ENCODE data around the gene PRCC. TPM values are rescaled to one million over a fixed set of nuclear protein-coding genes. Genes with fewer than 3 reads are reported as not detected.
A peak's percentile ranks its signal among the peaks of the same experiment; 100 is the strongest.

The PRCC gene
- total and polyA plus RNA-seq, 10 donors, result 39.1 to 64.6 (median 55.7) TPM

GRCh38 chr1:156785458-156785857 is 18.1 kb downstream of the PRCC start:
- H3K4me3 ChIP-seq, result no peak overlapping the region
- H3K4me1 ChIP-seq, result peaks cover 0 to 49% (median 11%) of the 10 kb centered on the region in 6 donors
- H3K36me3 ChIP-seq, result peaks cover 4 to 100% (median 52%) of the 10 kb centered on the region in 6 donors
- no peaks in the 10 kb centered on the region for H3K27me3 ChIP-seq (replicated peaks in 1 of 7)
- 66 to 79% (median 73%) methylated on average over 6 of the region's 6 CpGs for WGBS, 5 donors
- TF ChIP-seq POLR2AphosphoS5 (IDR thresholded peaks at IDR 0.05), result no peak
- TF ChIP-seq, protein P1, sequence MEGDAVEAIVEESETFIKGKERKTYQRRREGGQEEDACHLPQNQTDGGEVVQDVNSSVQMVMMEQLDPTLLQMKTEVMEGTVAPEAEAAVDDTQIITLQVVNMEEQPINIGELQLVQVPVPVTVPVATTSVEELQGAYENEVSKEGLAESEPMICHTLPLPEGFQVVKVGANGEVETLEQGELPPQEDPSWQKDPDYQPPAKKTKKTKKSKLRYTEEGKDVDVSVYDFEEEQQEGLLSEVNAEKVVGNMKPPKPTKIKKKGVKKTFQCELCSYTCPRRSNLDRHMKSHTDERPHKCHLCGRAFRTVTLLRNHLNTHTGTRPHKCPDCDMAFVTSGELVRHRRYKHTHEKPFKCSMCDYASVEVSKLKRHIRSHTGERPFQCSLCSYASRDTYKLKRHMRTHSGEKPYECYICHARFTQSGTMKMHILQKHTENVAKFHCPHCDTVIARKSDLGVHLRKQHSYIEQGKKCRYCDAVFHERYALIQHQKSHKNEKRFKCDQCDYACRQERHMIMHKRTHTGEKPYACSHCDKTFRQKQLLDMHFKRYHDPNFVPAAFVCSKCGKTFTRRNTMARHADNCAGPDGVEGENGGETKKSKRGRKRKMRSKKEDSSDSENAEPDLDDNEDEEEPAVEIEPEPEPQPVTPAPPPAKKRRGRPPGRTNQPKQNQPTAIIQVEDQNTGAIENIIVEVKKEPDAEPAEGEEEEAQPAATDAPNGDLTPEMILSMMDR (IDR thresholded peaks at IDR 0.05 in 8 of 11, conservative IDR thresholded peaks at IDR 0.05 in 3 of 11), result no peak
- H3K9me3 ChIP-seq, result no peaks in the 10 kb centered on the region
- intact Hi-C loops (cut with DNase I; ENCODE audit: low total_unique reads), result no loop called here
- no peak overlapping the region for H3K27ac ChIP-seq
- DNase-seq, result no peak

GRCh38 chr1:156786640-156787039 is 19.3 kb downstream of the PRCC start:
- no peak for DNase-seq
- Histone ChIP-seq H3K9me3 (no peaks in the 10 kb centered on the region), H3K36me3 (peaks cover 4 to 100% (median 62%) of the 10 kb centered on the region in 6 donors), H3K4me1 (peaks cover 0 to 37% (median 6%) of the 10 kb centered on the region in 6 donors), H3K27me3 (replicated peaks in 1 of 7) (no peaks in the 10 kb centered on the region), H3K27ac (no peak overlapping the region), H3K4me3 (no peak overlapping the region)
- TF ChIP-seq POLR2AphosphoS5 (IDR thresholded peaks at IDR 0.05), result peak in 1 of 3 donors; percentile 20
- no peak for TF ChIP-seq POLR2A (IDR thresholded peaks at IDR 0.05)
- TF ChIP-seq, protein P1 (IDR thresholded peaks at IDR 0.05 in 8 of 11, conservative IDR thresholded peaks at IDR 0.05 in 3 of 11), result no peak
- intact Hi-C loops (cut with DNase I; ENCODE audit: low total_unique reads), result no loop called here
- 35 to 79% (median 50%) methylated on average over 10 of the region's 10 CpGs for WGBS, 5 donors

- Histone ChIP-seq H3K36me3 (peaks cover 4 to 100% (median 69%) of the 10 kb centered on the region in 6 donors), H3K4me3 (no peak overlapping the region), H3K4me1 (peaks cover 0 to 29% (median 0%) of the 10 kb centered on the region in 6 donors), H3K27me3 (replicated peaks in 1 of 7) (no peaks in the 10 kb centered on the region), H3K9me3 (no peaks in the 10 kb centered on the region), H3K27ac (no peak overlapping the region)
- no peak for TF ChIP-seq POLR2AphosphoS5 (IDR thresholded peaks at IDR 0.05)
- intact Hi-C loops (cut with DNase I; ENCODE audit: low total_unique reads), result no loop called here
- no peak for DNase-seq
- WGBS, 5 donors, result 92 to 95% (median 93%) methylated on average over 2 of the region's 2 CpGs
Measured at GRCh38 chr1:156788136-156788535, 20.8 kb downstream of the PRCC start.

DNA sequence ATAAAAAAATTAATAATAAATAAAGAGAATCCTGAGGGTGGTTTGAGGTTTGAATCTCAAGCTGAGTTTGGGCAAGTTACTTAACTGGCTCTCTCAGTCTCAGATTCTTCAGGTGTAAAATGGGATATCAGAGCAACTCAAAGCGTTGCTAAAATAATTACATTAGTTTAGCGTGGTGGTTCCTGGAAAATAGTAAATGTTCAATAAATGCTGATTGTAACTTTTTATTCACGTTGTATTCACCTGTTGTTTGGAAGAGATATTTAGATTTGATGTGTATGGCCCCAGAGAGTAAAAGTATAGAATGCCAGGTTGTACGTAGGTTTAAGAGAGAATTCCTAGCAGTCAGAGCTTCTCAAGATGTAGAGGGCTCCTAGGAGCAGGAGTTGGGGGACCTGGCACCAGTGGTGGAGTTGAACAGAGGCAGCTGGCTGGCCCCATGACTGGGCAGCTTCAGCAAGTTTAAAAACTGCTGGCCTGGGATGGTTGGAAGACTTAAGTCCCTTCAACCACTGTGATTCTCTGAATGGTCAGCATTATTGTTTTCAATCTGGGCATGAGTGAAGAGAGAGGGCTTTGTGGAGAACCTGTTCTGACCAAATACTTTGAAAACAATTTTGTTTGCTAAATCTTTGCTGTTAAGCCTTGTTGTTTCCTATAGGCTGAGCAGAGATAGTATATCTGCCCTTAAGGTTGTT is 22.4 kb downstream of the PRCC start:
- intact Hi-C loops (cut with DNase I; ENCODE audit: low total_unique reads), result no loop called here
- TF ChIP-seq POLR2AphosphoS5 (IDR thresholded peaks at IDR 0.05) (no peak), POLR2A (IDR thresholded peaks at IDR 0.05) (no peak)
- TF ChIP-seq, protein P1 (IDR thresholded peaks at IDR 0.05 in 8 of 11, conservative IDR thresholded peaks at IDR 0.05 in 3 of 11), result no peak
- no peak overlapping the region for H3K4me3 ChIP-seq
- H3K36me3 ChIP-seq, result peaks cover 4 to 100% (median 74%) of the 10 kb centered on the region in 6 donors
- no peak overlapping the region for H3K27ac ChIP-seq
- no peak for DNase-seq
- no peaks in the 10 kb centered on the region for H3K9me3 ChIP-seq
- 81 to 96% (median 93%) methylated on average over 4 of the region's 4 CpGs for WGBS, 5 donors
- H3K4me1 ChIP-seq, result peaks cover 0 to 26% (median 0%) of the 10 kb centered on the region in 6 donors
- H3K27me3 ChIP-seq (replicated peaks in 1 of 7), result no peaks in the 10 kb centered on the region

Measured in spleen (tissue), 11 donors.